ENCODE measurements around the gene ATP6V0B. TPM values are rescaled to one million over a fixed set of nuclear protein-coding genes. Genes with fewer than 3 reads are reported as not detected.

The ATP6V0B gene
- total and polyA plus RNA-seq, 2 donors from 2014 or later: 156 to 636 TPM

DNA sequence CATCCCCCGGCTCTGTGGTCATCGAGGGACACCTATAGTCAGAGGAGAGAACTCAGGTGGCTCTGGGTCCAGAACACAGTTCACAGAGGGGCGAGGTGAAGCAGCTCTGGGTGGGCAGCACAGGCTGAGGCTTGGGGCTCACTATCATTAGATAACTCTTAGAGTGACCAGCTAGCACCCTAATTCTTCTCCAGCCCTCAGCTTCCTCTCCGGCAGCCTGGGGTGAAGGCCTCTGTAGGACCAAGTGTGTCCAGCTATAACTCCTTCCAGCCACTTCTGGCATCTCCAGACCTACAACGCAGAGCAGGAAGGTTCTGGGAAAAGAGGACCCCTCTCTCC, 39.8 kb upstream of the ATP6V0B start:
- no peaks in the 10 kb centered on the region for H3K27me3 ChIP-seq (ENCODE audit: control insufficient read depth, insufficient read depth, low read length)
- H3K4me1 ChIP-seq (ENCODE audit: control insufficient read depth in 2 of 3, insufficient read depth in 2 of 3, low read depth in 1 of 3, low read length in 3 of 3): peaks cover 0 to 33% (median 21%) of the 10 kb centered on the region in 3 donors
- FAIRE-seq: no peak
- no peak overlapping the region for H3K27ac ChIP-seq (ENCODE audit: low read depth in 2 of 2, low read length in 2 of 2)
- H3K9ac ChIP-seq (ENCODE audit: low read length in 3 of 3): peak overlapping the region in 1 of 3 donors; percentile 14
- no peak for DNase-seq
- TF ChIP-seq, protein P1, sequence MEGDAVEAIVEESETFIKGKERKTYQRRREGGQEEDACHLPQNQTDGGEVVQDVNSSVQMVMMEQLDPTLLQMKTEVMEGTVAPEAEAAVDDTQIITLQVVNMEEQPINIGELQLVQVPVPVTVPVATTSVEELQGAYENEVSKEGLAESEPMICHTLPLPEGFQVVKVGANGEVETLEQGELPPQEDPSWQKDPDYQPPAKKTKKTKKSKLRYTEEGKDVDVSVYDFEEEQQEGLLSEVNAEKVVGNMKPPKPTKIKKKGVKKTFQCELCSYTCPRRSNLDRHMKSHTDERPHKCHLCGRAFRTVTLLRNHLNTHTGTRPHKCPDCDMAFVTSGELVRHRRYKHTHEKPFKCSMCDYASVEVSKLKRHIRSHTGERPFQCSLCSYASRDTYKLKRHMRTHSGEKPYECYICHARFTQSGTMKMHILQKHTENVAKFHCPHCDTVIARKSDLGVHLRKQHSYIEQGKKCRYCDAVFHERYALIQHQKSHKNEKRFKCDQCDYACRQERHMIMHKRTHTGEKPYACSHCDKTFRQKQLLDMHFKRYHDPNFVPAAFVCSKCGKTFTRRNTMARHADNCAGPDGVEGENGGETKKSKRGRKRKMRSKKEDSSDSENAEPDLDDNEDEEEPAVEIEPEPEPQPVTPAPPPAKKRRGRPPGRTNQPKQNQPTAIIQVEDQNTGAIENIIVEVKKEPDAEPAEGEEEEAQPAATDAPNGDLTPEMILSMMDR (IDR thresholded peaks at IDR 0.05; ENCODE audit: borderline replicate concordance, extremely low read depth, insufficient read depth): no peak
- H3K4me3 ChIP-seq (ENCODE audit: low read length in 3 of 3): no peak overlapping the region
- no peaks in the 10 kb centered on the region for H3K9me3 ChIP-seq (ENCODE audit: control insufficient read depth in 2 of 3, insufficient read depth in 1 of 3, low read length in 3 of 3)
- no peaks in the 10 kb centered on the region for H3K36me3 ChIP-seq (ENCODE audit: control insufficient read depth in 2 of 3, insufficient read depth in 3 of 3, low read length in 3 of 3)
- intact Hi-C loops (cut with DNase I): loop anchor here (5.0 kb wide), 1 partner anchor 168 kb away; no protein-coding TSS in a partner anchor

DNA sequence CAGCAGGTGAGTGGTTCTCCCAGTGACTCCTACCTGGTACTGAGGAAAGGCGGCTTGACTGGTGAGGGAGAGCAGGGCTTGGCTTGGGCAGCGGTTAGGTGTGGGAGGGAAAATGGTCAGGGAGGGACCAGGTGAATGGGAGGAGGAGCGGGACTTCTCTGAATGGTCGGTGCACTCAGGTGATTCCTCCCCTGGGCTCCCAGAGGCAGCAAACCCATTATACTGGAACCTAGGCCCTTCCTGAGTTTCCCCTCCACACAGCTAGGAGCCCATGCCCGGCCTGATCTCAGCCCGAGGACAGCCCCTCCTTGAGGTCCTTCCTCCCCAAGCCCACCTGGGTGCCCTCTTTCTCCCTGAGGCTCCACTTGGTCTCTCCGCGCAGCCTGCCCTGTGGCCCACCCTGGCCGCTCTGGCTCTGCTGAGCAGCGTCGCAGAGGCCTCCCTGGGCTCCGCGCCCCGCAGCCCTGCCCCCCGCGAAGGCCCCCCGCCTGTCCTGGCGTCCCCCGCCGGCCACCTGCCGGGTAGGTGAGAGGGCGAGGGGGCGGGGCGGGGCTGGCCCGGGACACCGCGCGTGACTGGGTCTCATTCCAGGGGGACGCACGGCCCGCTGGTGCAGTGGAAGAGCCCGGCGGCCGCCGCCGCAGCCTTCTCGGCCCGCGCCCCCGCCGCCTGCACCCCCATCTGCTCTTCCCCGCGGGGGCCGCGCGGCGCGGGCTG, 38.9 kb upstream of the ATP6V0B start:
- H3K9ac ChIP-seq (ENCODE audit: low read length in 3 of 3): peak overlapping the region in 1 of 3 donors; percentile 14
- intact Hi-C loops (cut with DNase I): no loop called here

DNA sequence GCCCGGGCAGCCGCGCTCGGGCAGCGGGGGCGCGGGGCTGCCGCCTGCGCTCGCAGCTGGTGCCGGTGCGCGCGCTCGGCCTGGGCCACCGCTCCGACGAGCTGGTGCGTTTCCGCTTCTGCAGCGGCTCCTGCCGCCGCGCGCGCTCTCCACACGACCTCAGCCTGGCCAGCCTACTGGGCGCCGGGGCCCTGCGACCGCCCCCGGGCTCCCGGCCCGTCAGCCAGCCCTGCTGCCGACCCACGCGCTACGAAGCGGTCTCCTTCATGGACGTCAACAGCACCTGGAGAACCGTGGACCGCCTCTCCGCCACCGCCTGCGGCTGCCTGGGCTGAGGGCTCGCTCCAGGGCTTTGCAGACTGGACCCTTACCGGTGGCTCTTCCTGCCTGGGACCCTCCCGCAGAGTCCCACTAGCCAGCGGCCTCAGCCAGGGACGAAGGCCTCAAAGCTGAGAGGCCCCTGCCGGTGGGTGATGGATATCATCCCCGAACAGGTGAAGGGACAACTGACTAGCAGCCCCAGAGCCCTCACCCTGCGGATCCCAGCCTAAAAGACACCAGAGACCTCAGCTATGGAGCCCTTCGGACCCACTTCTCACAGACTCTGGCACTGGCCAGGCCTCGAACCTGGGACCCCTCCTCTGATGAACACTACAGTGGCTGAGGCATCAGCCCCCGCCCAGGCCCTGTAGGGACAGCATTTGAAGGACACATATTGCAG, 38.2 kb upstream of the ATP6V0B start:
- Histone ChIP-seq H3K4me1 (ENCODE audit: control insufficient read depth in 2 of 3, insufficient read depth in 2 of 3, low read depth in 1 of 3, low read length in 3 of 3) (peaks cover 0 to 33% (median 21%) of the 10 kb centered on the region in 3 donors), H3K4me3 (ENCODE audit: low read length in 3 of 3) (peak overlapping the region; percentile 12 to 53 (median 40)), H3K27me3 (ENCODE audit: control insufficient read depth, insufficient read depth, low read length) (no peaks in the 10 kb centered on the region), H3K36me3 (ENCODE audit: control insufficient read depth in 2 of 3, insufficient read depth in 3 of 3, low read length in 3 of 3) (no peaks in the 10 kb centered on the region), H3K9ac (ENCODE audit: low read length in 3 of 3) (peak overlapping the region in 1 of 3 donors; percentile 77), H3K9me3 (ENCODE audit: control insufficient read depth in 2 of 3, insufficient read depth in 1 of 3, low read length in 3 of 3) (no peaks in the 10 kb centered on the region), H3K27ac (ENCODE audit: low read depth in 2 of 2, low read length in 2 of 2) (peak overlapping the region; percentile 82 to 85)
- no peak for FAIRE-seq
- peak in 4 of 5 donors; percentile 52 to 75 (median 64) for DNase-seq
- intact Hi-C loops (cut with DNase I): no loop called here
- TF ChIP-seq, protein P1 (IDR thresholded peaks at IDR 0.05; ENCODE audit: borderline replicate concordance, extremely low read depth, insufficient read depth): no peak

More for the DNA sequence above, 38.9 kb upstream of the ATP6V0B start:
- Histone ChIP-seq H3K27me3 (ENCODE audit: control insufficient read depth, insufficient read depth, low read length) (no peaks in the 10 kb centered on the region), H3K27ac (ENCODE audit: low read depth in 2 of 2, low read length in 2 of 2) (peak overlapping the region; percentile 79 to 82), H3K4me3 (ENCODE audit: low read length in 3 of 3) (peak overlapping the region in 1 of 3 donors; percentile 53), H3K9me3 (ENCODE audit: control insufficient read depth in 2 of 3, insufficient read depth in 1 of 3, low read length in 3 of 3) (no peaks in the 10 kb centered on the region), H3K4me1 (ENCODE audit: control insufficient read depth in 2 of 3, insufficient read depth in 2 of 3, low read depth in 1 of 3, low read length in 3 of 3) (peaks cover 0 to 33% (median 21%) of the 10 kb centered on the region in 3 donors), H3K36me3 (ENCODE audit: control insufficient read depth in 2 of 3, insufficient read depth in 3 of 3, low read length in 3 of 3) (no peaks in the 10 kb centered on the region)
- TF ChIP-seq, protein P1 (IDR thresholded peaks at IDR 0.05; ENCODE audit: borderline replicate concordance, extremely low read depth, insufficient read depth): no peak
- FAIRE-seq (no peak), DNase-seq (peak in 4 of 5 donors; percentile 44 to 73 (median 56))
